Endothelial cell of umbilical vein (primary cell): ENCODE data around the gene ARSB.

Source experiments
- CTCF ChIP-seq, 2 donors: IDR thresholded peaks; 1 replicate in 1 of 2; 2 replicates in 1 of 2; pipeline ENCODE4 v1.5.1; 2011; ENCODE audit warnings: low read length in 2 of 2, mild to moderate bottlenecking in 2 of 2, moderate library complexity in 2 of 2, control low read depth in 1 of 2, inconsistent platforms in 1 of 2, low read depth in 1 of 2; ENCODE audit not compliant: insufficient read depth in 1 of 2; ENCODE audit errors: extremely low read depth in 1 of 2
- EZH2 ChIP-seq: IDR thresholded peaks from 2 replicates; pipeline ENCODE4 v1.6.1; 2012; ENCODE audit warnings: borderline replicate concordance, low read depth, mild to moderate bottlenecking, moderate library complexity, low read length, inconsistent platforms; ENCODE audit not compliant: severe bottlenecking
- FOS ChIP-seq: IDR thresholded peaks from 2 replicates; pipeline ENCODE4 v1.6.1; 2011; ENCODE audit warnings: mild to moderate bottlenecking, low read length, moderate library complexity, borderline replicate concordance; ENCODE audit not compliant: insufficient read depth
- POLR2A ChIP-seq: IDR thresholded peaks from 2 replicates; pipeline ENCODE4 v1.6.1; 2012; ENCODE audit warnings: low read depth, mild to moderate bottlenecking, control low read depth, low read length
- POLR2AphosphoS5 ChIP-seq: IDR thresholded peaks from 2 replicates; pipeline ENCODE4 v1.6.1; 2012; ENCODE audit warnings: low read depth, mild to moderate bottlenecking, control low read depth, low read length, moderate library complexity; ENCODE audit not compliant: insufficient read depth

GRCh38 chr5:78824831-78825281, 160.3 kb downstream of the ARSB start:
- TF ChIP-seq CTCF (IDR thresholded peaks at IDR 0.05; ENCODE audit: extremely low read depth in 1 of 2, insufficient read depth in 1 of 2, low read depth in 1 of 2, low read length in 2 of 2) (no peak), POLR2AphosphoS5 (no peak), EZH2 (no peak), POLR2A (no peak), FOS (no peak)
